Esophagus muscularis mucosa (tissue), 4 donors: ENCODE data around the gene LRRC43.

Experiments
- CTCF ChIP-seq, 3 experiments: fragments of 200-600 bp in 2 of 3; fragments of 450-650 bp in 1 of 3; sonication (generic) in 2 of 3; IDR thresholded peaks; one replicate each; pipeline ENCODE4 v1.5.1; 2017 to 2019; ENCODE audit warnings: antibody characterized with exemption in 3 of 3, mild to moderate bottlenecking in 2 of 3, moderate library complexity in 1 of 3
- EP300 ChIP-seq: sonication (generic); formaldehyde crosslinking; IDR thresholded peaks from one replicate; pipeline ENCODE4 v1.6.1; 2017; ENCODE audit warnings: antibody characterized with exemption
- POLR2A ChIP-seq: fragments of 450-650 bp; IDR thresholded peaks from one replicate; pipeline ENCODE4 v1.6.1; 2017; ENCODE audit warnings: antibody characterized with exemption, moderate library complexity, mild to moderate bottlenecking, low read depth
- POLR2AphosphoS5 ChIP-seq, 2 donors: sonication (generic); formaldehyde crosslinking; IDR thresholded peaks; one replicate each; pipeline ENCODE4 v1.6.1; 2017; ENCODE audit warnings: antibody characterized with exemption in 2 of 2

- no peak for TF ChIP-seq EP300
- TF ChIP-seq POLR2A = no peak
- no peak for TF ChIP-seq POLR2AphosphoS5 (IDR thresholded peaks at IDR 0.05)
- no peak for TF ChIP-seq CTCF (IDR thresholded peaks at IDR 0.05)
These were observed 49.8 kb downstream of the LRRC43 start for GRCh38 chr12:122232691-122233090.
